Measurements from ENCODE around the gene FRMD4A.

- TF ChIP-seq CTCF (optimal IDR thresholded peaks at IDR 0.05 in 1 of 3, IDR thresholded peaks at IDR 0.05 in 1 of 3, conservative IDR thresholded peaks at IDR 0.05 in 1 of 3; ENCODE audit: extremely low read depth in 1 of 3, insufficient read depth in 2 of 3, low read length in 3 of 3) (no peak), EZH2 (IDR thresholded peaks at IDR 0.05; ENCODE audit: low read length) (no peak)
These were observed 138.0 kb downstream of the FRMD4A start for GRCh38 chr10:14192746-14193145.
